Mesothelial cell of epicardium (in vitro differentiated cells): ENCODE results near the gene BRD7. TPM values are rescaled to one million over a fixed set of nuclear protein-coding genes. Genes with fewer than 3 reads are reported as not detected.

Experiments used
- DNase-seq, 2 experiments: peaks; one replicate each; pipeline ENCODE4 v3.0.0; 2021; ENCODE audit warnings: low spot score in 2 of 2; ENCODE audit not compliant: unreplicated experiment in 2 of 2
- H3K27ac Mint-ChIP-seq: 2 replicates; pipeline ENCODE4 v1.8.0; 2021; ENCODE audit warnings: mixed read lengths
- H3K27me3 Mint-ChIP-seq: 2 replicates; pipeline ENCODE4 v1.8.0; 2021; ENCODE audit warnings: low read depth, mixed read lengths
- H3K36me3 Mint-ChIP-seq: 2 replicates; pipeline ENCODE4 v1.8.0; 2021; ENCODE audit warnings: mixed read lengths
- H3K4me1 Mint-ChIP-seq: 2 replicates; pipeline ENCODE4 v1.8.0; 2021; ENCODE audit warnings: mixed read lengths
- H3K4me3 Mint-ChIP-seq: 2 replicates; pipeline ENCODE4 v1.8.0; 2021; ENCODE audit warnings: mild to moderate bottlenecking, moderate library complexity, mixed read lengths
- H3K9me3 Mint-ChIP-seq: 2 replicates; pipeline ENCODE4 v1.8.0; 2021; ENCODE audit warnings: mixed read lengths
- total RNA-seq: library from RNA; stranded (reverse); gene quantifications from 3 replicates; pipeline ENCODE4 v1.2.1, GENCODE V29; 2021
- TF ChIP-seq, protein P1 (sequence below): fragments of 200-600 bp; sonication (generic); IDR thresholded peaks from one replicate; pipeline ENCODE4 v1.5.0; 2021; ENCODE audit warnings: antibody characterized with exemption; ENCODE audit not compliant: unreplicated experiment

Gene BRD7
- total RNA-seq, 1 donor from 2014 or later, result 76.8 TPM

DNA sequence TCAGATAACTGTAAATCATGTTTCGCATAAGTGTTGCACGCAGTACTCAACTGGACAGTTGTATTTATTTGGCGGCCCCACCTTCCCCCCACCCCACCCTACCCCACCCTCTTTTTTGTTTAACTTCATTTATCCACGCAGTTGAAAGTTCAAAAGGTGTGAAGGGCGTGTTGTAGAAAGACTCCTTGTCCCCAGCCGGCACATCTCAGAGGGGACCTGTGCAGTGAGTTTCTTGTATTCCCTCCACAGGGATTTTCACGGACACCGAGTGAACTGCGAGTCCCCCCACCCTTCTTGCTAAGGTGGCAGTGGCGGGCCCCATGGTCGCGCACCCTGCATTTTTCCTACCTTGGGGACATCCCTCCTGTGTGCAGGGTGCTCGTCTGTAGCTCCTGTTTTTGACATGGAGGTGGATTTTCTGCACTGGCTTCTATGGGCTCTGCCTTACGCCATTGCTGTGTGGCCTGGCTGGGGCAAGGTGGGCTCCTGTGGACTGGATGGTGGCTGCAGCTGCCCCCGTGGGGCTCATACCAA, 66.2 kb downstream of the BRD7 start:
- H3K9me3 Mint-ChIP-seq, result no peaks in the 10 kb centered on the region
- H3K27me3 Mint-ChIP-seq, result no peaks in the 10 kb centered on the region
- no peak overlapping the region for H3K4me3 Mint-ChIP-seq
- peaks cover 3% of the 10 kb centered on the region for H3K4me1 Mint-ChIP-seq
- no peak overlapping the region for H3K27ac Mint-ChIP-seq
- no peak for DNase-seq
- TF ChIP-seq, protein P1, sequence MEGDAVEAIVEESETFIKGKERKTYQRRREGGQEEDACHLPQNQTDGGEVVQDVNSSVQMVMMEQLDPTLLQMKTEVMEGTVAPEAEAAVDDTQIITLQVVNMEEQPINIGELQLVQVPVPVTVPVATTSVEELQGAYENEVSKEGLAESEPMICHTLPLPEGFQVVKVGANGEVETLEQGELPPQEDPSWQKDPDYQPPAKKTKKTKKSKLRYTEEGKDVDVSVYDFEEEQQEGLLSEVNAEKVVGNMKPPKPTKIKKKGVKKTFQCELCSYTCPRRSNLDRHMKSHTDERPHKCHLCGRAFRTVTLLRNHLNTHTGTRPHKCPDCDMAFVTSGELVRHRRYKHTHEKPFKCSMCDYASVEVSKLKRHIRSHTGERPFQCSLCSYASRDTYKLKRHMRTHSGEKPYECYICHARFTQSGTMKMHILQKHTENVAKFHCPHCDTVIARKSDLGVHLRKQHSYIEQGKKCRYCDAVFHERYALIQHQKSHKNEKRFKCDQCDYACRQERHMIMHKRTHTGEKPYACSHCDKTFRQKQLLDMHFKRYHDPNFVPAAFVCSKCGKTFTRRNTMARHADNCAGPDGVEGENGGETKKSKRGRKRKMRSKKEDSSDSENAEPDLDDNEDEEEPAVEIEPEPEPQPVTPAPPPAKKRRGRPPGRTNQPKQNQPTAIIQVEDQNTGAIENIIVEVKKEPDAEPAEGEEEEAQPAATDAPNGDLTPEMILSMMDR, result no peak
- no peaks in the 10 kb centered on the region for H3K36me3 Mint-ChIP-seq

DNA sequence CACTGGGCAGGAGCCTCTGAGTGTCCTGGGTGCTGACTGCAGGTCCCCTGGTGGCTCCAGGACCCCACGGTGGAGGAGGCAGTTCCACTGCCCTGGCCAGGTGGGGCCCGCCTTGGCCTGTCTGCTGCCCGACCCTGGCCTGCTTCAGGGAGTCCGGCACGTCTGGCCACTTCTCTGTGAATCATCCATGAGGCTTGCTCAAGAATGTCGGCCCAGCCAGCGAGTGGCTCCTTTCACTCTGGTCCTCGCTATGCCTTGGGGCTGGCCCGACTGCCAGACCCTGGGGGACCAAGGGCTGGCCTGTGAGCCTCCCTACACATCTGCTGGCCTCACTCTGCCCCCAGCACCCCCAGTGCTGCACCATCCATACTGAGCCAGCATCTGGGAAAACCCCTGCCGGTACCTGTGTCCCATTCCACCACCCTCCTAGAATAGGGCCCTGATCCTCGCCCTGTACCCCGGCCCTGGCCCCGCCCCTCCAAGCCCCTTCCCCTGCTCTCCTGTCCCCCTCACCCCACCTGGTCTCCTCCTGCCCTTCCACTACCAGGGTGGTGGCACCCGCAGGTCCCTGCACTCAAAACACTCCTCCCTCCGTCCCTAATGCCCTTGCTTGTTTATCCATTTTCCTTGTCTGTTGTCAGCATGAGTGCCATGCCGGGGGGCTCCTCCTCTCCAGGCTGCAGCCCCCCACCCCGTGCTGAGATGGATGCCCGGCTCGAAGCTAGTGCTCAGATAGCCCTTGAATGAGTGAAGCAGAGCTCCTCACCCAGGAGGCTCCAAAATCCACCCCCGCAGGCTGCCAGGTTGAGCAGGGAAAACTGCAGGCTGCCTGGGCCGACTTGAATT, 66.9 kb downstream of the BRD7 start:
- no peak overlapping the region for H3K4me3 Mint-ChIP-seq
- TF ChIP-seq, protein P1, result no peak
- no peaks in the 10 kb centered on the region for H3K27me3 Mint-ChIP-seq
- H3K4me1 Mint-ChIP-seq, result peaks cover 3% of the 10 kb centered on the region
- H3K9me3 Mint-ChIP-seq, result no peaks in the 10 kb centered on the region
- no peaks in the 10 kb centered on the region for H3K36me3 Mint-ChIP-seq
- DNase-seq, result no peak
- H3K27ac Mint-ChIP-seq, result no peak overlapping the region

DNA sequence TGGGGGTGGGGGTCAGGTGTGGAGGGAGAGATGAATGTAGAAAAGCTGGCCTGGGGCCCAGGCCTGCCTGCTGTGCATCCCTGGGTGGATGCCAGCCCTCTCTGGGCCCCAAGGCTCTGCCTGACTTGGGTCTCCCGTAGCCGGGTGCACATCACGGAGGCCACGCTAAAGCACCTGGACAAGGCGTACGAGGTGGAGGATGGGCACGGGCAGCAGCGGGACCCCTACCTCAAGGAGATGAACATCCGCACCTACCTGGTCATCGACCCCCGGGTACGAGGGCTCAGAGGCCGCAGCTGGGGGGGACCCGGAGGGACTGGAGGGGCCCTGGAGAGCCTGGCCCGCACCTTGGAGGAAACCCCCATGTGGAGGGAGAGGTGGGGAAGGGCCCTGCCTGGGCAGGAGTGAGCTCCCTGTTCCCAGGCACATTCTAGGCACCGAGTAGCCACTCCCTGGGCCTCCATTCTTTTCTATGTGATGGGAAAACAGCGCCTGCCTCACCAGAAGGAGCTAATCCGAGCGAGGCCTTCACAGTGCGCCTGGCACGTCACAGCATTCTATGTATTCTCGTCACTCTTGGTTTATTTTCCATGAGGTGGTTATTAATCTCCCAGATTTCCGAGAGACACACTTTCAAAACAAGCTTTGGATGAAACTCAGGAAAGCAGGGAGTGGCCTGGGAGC, 67.7 kb downstream of the BRD7 start:
- H3K27ac Mint-ChIP-seq, result no peak overlapping the region
- no peak overlapping the region for H3K4me3 Mint-ChIP-seq
- no peak for DNase-seq
- no peaks in the 10 kb centered on the region for H3K27me3 Mint-ChIP-seq
- peaks cover 3% of the 10 kb centered on the region for H3K4me1 Mint-ChIP-seq
- H3K36me3 Mint-ChIP-seq, result no peaks in the 10 kb centered on the region
- no peaks in the 10 kb centered on the region for H3K9me3 Mint-ChIP-seq
- TF ChIP-seq, protein P1, result no peak

- no peak overlapping the region for H3K27ac Mint-ChIP-seq
- H3K4me3 Mint-ChIP-seq, result no peak overlapping the region
- H3K36me3 Mint-ChIP-seq, result no peaks in the 10 kb centered on the region
- TF ChIP-seq, protein P1, result no peak
- H3K27me3 Mint-ChIP-seq, result no peaks in the 10 kb centered on the region
- no peaks in the 10 kb centered on the region for H3K9me3 Mint-ChIP-seq
- peaks cover 3% of the 10 kb centered on the region for H3K4me1 Mint-ChIP-seq
- no peak for DNase-seq
These were observed 69.2 kb downstream of the BRD7 start for GRCh38 chr16:50299508-50300105.

- no peak for DNase-seq
- Mint-ChIP-seq H3K9me3 (no peaks in the 10 kb centered on the region), H3K4me1 (peaks cover 3% of the 10 kb centered on the region), H3K4me3 (no peak overlapping the region), H3K27me3 (no peaks in the 10 kb centered on the region), H3K36me3 (peaks cover 2% of the 10 kb centered on the region), H3K27ac (no peak overlapping the region)
- TF ChIP-seq, protein P1, result no peak
These were observed 69.9 kb downstream of the BRD7 start for GRCh38 chr16:50298591-50299507.
